ENCODE data around the gene DCAF6. TPM values are rescaled to one million over a fixed set of nuclear protein-coding genes. Genes with fewer than 3 reads are reported as not detected.

DCAF6 gene, protein sequence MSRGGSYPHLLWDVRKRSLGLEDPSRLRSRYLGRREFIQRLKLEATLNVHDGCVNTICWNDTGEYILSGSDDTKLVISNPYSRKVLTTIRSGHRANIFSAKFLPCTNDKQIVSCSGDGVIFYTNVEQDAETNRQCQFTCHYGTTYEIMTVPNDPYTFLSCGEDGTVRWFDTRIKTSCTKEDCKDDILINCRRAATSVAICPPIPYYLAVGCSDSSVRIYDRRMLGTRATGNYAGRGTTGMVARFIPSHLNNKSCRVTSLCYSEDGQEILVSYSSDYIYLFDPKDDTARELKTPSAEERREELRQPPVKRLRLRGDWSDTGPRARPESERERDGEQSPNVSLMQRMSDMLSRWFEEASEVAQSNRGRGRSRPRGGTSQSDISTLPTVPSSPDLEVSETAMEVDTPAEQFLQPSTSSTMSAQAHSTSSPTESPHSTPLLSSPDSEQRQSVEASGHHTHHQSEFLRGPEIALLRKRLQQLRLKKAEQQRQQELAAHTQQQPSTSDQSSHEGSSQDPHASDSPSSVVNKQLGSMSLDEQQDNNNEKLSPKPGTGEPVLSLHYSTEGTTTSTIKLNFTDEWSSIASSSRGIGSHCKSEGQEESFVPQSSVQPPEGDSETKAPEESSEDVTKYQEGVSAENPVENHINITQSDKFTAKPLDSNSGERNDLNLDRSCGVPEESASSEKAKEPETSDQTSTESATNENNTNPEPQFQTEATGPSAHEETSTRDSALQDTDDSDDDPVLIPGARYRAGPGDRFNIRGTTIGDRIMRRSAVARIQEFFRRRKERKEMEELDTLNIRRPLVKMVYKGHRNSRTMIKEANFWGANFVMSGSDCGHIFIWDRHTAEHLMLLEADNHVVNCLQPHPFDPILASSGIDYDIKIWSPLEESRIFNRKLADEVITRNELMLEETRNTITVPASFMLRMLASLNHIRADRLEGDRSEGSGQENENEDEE
- 21.5 to 31.2 TPM (median 26.0 TPM) in 5 replicates for total RNA-seq (2022; extraction: Qiagen RNA extraction; ENCODE audit: low read depth)

DNA sequence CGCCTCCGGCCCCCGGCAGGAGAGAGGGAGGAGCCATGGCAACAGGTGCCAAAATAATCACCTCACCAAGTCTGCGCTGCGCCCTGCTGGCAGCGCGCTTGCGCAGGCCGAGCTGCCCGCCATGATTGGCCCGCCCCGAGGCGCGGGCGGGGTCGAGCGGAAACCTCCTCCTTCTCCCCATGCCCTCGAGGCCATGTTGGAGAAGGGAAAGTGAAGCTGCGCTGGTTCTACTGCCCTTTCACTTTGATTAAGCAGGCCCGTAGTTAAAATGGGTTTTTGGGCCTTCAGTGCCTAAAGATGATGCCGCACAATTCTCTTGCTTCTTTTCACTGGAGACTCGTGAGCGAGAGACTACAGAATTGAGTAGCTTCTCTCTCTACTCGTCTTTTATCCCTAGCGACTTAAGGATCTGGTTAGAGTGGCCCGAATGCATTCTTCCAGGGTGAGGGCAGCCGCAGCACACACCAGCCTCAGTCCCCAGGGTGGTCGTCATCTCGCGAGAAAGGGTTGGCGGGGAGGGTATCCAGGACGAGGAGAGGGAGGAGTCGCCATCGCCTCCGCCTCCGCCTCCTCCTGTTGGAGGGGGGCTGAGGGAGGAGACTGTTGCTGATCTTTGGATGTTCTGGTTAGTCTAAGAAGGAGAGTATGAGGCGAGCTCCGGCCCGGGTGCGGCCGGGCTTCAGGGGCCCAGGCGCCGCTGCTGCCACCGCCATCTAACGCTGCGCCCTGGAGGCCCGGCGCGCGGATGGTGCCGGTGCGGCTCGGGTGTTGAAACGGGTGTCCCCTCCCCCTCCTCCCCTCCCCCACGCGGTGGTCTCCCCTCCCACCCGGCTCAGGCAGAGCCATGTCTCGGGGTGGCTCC is at the start of gene DCAF6:
TSS of gene DCAF6 (plus strand) at position 616 of the 862 bp plus-strand sequence. CDS start at position 845, 229 bp downstream.

DNA sequence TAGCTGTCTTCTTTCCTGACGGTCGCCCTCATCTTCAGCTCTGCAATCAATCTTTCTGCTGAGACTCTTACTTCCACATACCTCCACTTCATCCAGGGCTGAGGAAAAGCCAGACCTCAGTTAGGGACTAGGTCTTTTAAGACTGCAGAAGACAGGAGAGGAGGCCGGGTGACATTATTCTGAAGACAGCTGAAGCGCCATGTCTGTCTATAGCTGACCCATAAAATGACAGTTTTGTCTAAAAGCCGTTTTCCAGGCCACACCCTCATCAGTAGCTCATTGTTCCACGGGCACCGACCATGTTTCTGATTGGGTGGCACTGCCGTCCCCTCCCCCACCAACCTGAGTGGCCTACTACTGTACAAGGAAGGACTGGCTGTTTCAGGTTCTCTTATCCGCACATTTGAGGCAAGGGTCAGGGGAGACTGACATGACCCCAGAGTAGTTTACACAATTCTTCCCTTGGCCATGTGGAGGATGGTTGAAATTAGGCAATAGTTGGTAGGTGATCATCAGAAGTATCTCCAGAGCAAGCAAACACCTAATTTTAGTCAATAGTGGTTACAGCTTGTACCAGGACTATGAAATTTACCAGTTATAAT is 22.5 kb upstream of the DCAF6 start, which contains the start of gene ADCY10:
TSS of gene ADCY10 (minus strand) at position 240 of the 602 bp plus-strand sequence. CDS start 8,994 bp downstream, outside the sequence.

DNA sequence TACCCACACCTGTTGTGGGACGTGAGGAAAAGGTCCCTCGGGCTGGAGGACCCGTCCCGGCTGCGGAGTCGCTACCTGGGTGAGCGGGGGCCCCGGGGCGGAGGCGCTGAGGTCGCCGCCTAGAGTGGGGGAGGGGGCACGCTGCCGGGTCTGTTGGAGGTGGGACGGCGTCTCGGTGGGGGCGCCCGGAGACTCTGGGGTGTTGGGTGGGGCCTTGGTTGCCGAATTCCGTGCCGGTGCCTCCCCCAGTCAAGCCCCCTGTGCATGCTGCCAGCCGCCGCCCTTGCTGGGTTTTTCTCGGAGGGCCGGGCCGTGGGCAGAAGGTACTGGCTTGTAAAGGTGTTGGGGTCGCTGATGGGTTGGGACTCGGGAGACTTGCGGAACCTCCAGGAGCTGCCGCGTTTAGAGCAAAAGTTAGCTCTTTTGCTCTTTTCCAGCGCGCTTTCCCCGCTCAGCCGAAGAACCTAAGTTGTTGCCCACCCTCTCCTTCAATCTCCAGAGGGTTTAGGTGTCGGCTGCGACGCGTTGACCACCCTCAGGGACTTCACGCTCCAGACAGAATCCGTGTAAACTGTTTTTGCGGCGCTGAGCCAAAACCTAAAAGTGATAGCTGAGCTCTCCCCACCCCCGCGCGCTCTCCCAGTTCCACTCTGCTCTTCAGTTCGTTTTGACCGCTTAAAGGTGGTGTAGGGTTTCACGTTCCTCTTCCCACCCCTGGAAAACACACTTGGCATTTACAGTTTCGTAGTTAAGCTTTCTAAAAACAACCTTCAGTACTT is 636 bp downstream of the DCAF6 start, which contains the start of gene MPC2:
TSS of gene MPC2 (minus strand) at position 143 of the 779 bp plus-strand sequence. CDS start 1,231 bp downstream, outside the sequence.

Other genes starting within 250 kb of the DCAF6 start
- 98.5 to 123 TPM (median 109 TPM) in 5 replicates for gene MPZL1, start 214.7 kb upstream of the DCAF6 start, total RNA-seq (2022; extraction: Qiagen RNA extraction; ENCODE audit: low read depth)
- gene ADCY10, start 22.5 kb upstream of the DCAF6 start, total RNA-seq (2022; extraction: Qiagen RNA extraction; ENCODE audit: low read depth) = 0.07 to 0.17 TPM (median 0.13 TPM) in 5 replicates
- 46.2 to 79.8 TPM (median 76.4 TPM) in 5 replicates for gene MPC2, start 389 bp downstream of the DCAF6 start, total RNA-seq (2022; extraction: Qiagen RNA extraction; ENCODE audit: low read depth)
- 8.8 to 16.6 TPM (median 12.8 TPM) in 5 replicates for gene GPR161, start 200.2 kb downstream of the DCAF6 start, total RNA-seq (2022; extraction: Qiagen RNA extraction; ENCODE audit: low read depth)
- 31.6 to 38.9 TPM (median 33.4 TPM) in 5 replicates for gene TIPRL, start 242.3 kb downstream of the DCAF6 start, total RNA-seq (2022; extraction: Qiagen RNA extraction; ENCODE audit: low read depth)